Right ventricle myocardium superior (tissue), 1 donor: ENCODE data around the gene IQGAP2. TPM values are rescaled to one million over a fixed set of nuclear protein-coding genes. Genes with fewer than 3 reads are reported as not detected.
"Not testable (repeated sequence)": the region's sequence is repeated elsewhere in the genome, so short reads cannot be mapped to it uniquely, and the experiment has no call there.

Source experiments
- ATAC-seq: fragments of 200-7000 bp; cut with Tn5 transposase; one replicate; pipeline ENCODE4 v1.9.1; 2020; ENCODE audit warnings: mild to moderate bottlenecking; ENCODE audit not compliant: poor library complexity
- DNase-seq: peaks from one replicate; pipeline ENCODE4 v3.0.0-alpha.2; 2020
- intact Hi-C: fragments of 100-400 bp; cut with DNase I; formaldehyde crosslinking; loops from one replicate; pipeline ENCODE4 v1.11.2; 2022
- total RNA-seq: library from RNA; stranded (reverse); fragmentation: NEBNext Ultra II Directional; extraction: Animal tissue kit (Norgen Biotek cat#: 25700); gene quantifications from one replicate; pipeline ENCODE4 v1.2.1, GENCODE V29; 2021
- donor health status: DM: no; HTN: yes; CAD: no; lungs with severe emphysema.

Gene IQGAP2
- total RNA-seq, 1 donor from 2014 or later = 4.2 TPM

GRCh38 chr5:76544268-76544926 is 141.3 kb downstream of the IQGAP2 start:
- intact Hi-C loops = no loop called here
- ATAC-seq = peak; percentile 40
- no peak for DNase-seq

GRCh38 chr5:76545184-76545583 is 142.1 kb downstream of the IQGAP2 start:
- DNase-seq = no peak
- ATAC-seq = no peak
- intact Hi-C loops = no loop called here

- intact Hi-C loops = no loop called here
- no peak for DNase-seq
- ATAC-seq = no peak
Measured at GRCh38 chr5:76546497-76547102, 143.5 kb downstream of the IQGAP2 start.

GRCh38 chr5:76547242-76547890 is 144.3 kb downstream of the IQGAP2 start:
- intact Hi-C loops = no loop called here
- peak; percentile 74 for ATAC-seq
- no peak for DNase-seq

- no peak for ATAC-seq
- intact Hi-C loops = no loop called here
- DNase-seq = no peak
Measured at GRCh38 chr5:76547891-76548524, 144.9 kb downstream of the IQGAP2 start.

GRCh38 chr5:76548525-76549229 is 145.6 kb downstream of the IQGAP2 start:
- intact Hi-C loops = no loop called here
- no peak for DNase-seq
- no peak for ATAC-seq

- intact Hi-C loops, ATAC-seq, DNase-seq: not testable (repeated sequence)
Measured at GRCh38 chr5:76550881-76551280, 147.8 kb downstream of the IQGAP2 start.

- ATAC-seq = no peak
- intact Hi-C loops = no loop called here
Measured at GRCh38 chr5:76552546-76552945, 149.5 kb downstream of the IQGAP2 start.

GRCh38 chr5:76553251-76553650 is 150.2 kb downstream of the IQGAP2 start:
- DNase-seq = no peak
- intact Hi-C loops = no loop called here

More at GRCh38 chr5:76552546-76552945, 149.5 kb downstream of the IQGAP2 start:
- DNase-seq = no peak

GRCh38 chr5:76555114-76555513 is 152.0 kb downstream of the IQGAP2 start:
- DNase-seq (no peak), ATAC-seq (no peak)
- intact Hi-C loops = no loop called here

More at GRCh38 chr5:76553251-76553650, 150.2 kb downstream of the IQGAP2 start:
- ATAC-seq = no peak

GRCh38 chr5:76555717-76556116 is 152.6 kb downstream of the IQGAP2 start:
- no peak for DNase-seq
- intact Hi-C loops = no loop called here
- ATAC-seq = no peak

- intact Hi-C loops = no loop called here
- ATAC-seq (no peak), DNase-seq (no peak)
Measured at GRCh38 chr5:76556511-76557221, 153.6 kb downstream of the IQGAP2 start.

GRCh38 chr5:76560952-76561891 is 158.1 kb downstream of the IQGAP2 start:
- DNase-seq = no peak
- intact Hi-C loops = loop anchor here (10.0 kb wide), 1 partner anchor 156 kb away; the partner anchor contains the start of gene IQGAP2
- no peak for ATAC-seq

GRCh38 chr5:76561959-76562358 is 158.9 kb downstream of the IQGAP2 start:
- intact Hi-C loops = loop anchor here (10.0 kb wide), 1 partner anchor 157 kb away; the partner anchor contains the start of gene IQGAP2
- DNase-seq (no peak), ATAC-seq (no peak)

GRCh38 chr5:76565009-76565408 is 161.9 kb downstream of the IQGAP2 start:
- no peak for DNase-seq
- intact Hi-C loops = loop anchor here (10.0 kb wide), 1 partner anchor 160 kb away; the partner anchor contains the start of gene IQGAP2

GRCh38 chr5:76570153-76570552 is 167.1 kb downstream of the IQGAP2 start:
- intact Hi-C loops = no loop called here
- ATAC-seq (no peak), DNase-seq (no peak)

More at GRCh38 chr5:76565009-76565408, 161.9 kb downstream of the IQGAP2 start:
- no peak for ATAC-seq

- DNase-seq (no peak), ATAC-seq (no peak)
- intact Hi-C loops = no loop called here
Measured at GRCh38 chr5:76571559-76571958, 168.5 kb downstream of the IQGAP2 start.
